ENCODE results near the gene PSTPIP1. TPM values are rescaled to one million over a fixed set of nuclear protein-coding genes. Genes with fewer than 3 reads are reported as not detected.

The PSTPIP1 gene
- total RNA-seq, 1 donor from 2014 or later = 12.4 TPM

DNA sequence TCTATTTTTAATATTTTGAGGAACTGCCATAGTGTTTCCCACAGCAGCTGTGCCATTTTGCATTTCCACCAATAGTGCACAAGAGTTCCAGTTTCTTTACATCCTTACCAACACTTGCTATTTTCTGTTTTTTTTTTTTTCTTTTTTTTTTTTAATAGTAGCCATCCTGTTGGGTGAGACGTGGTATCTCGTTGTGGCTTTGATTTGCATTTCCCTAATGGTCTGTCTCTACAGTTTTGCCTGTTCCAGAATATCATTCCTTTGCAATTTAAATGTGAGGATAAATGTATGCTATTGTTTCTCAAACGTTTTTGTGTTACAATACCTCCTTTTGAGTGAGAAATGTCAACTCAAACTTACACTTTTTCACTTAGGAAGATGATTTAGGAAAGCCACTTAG lies 41.0 kb upstream of the PSTPIP1 start:
- no peaks in the 10 kb centered on the region for H3K36me3 Mint-ChIP-seq (ENCODE audit: unreplicated experiment)
- no peaks in the 10 kb centered on the region for H3K4me1 Mint-ChIP-seq (ENCODE audit: low read depth, unreplicated experiment)
- no peaks in the 10 kb centered on the region for H3K9me3 Mint-ChIP-seq (ENCODE audit: unreplicated experiment)
- TF ChIP-seq, protein P1, sequence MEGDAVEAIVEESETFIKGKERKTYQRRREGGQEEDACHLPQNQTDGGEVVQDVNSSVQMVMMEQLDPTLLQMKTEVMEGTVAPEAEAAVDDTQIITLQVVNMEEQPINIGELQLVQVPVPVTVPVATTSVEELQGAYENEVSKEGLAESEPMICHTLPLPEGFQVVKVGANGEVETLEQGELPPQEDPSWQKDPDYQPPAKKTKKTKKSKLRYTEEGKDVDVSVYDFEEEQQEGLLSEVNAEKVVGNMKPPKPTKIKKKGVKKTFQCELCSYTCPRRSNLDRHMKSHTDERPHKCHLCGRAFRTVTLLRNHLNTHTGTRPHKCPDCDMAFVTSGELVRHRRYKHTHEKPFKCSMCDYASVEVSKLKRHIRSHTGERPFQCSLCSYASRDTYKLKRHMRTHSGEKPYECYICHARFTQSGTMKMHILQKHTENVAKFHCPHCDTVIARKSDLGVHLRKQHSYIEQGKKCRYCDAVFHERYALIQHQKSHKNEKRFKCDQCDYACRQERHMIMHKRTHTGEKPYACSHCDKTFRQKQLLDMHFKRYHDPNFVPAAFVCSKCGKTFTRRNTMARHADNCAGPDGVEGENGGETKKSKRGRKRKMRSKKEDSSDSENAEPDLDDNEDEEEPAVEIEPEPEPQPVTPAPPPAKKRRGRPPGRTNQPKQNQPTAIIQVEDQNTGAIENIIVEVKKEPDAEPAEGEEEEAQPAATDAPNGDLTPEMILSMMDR (IDR thresholded peaks at IDR 0.05; ENCODE audit: partially characterized antibody, unreplicated experiment) = no peak
- H3K27ac Mint-ChIP-seq (ENCODE audit: unreplicated experiment) = no peak overlapping the region
- no peak for DNase-seq
- H3K27me3 Mint-ChIP-seq (ENCODE audit: unreplicated experiment) = no peaks in the 10 kb centered on the region
- H3K4me3 Mint-ChIP-seq (ENCODE audit: unreplicated experiment) = no peak overlapping the region

DNA sequence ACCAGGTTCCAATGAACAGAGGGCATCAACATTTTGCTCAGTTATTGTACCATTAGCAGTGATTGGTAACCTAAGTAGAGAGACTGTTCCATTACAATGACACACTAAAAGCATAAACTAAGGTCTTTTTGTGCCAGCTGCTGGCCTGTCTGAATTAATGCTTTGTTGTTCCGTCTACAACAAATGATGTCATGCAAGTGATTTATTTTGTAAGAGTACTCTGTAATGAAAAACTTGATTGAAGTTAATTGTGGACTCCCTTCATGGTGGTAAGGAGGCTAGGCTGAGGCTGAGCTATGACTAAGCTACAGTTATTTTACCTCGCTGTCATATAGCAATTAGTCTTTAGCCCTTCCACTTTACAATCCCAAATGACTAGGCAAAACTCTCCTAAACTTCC lies 40.2 kb upstream of the PSTPIP1 start:
- Mint-ChIP-seq H3K27ac (ENCODE audit: unreplicated experiment) (no peak overlapping the region), H3K36me3 (ENCODE audit: unreplicated experiment) (no peaks in the 10 kb centered on the region), H3K4me3 (ENCODE audit: unreplicated experiment) (no peak overlapping the region), H3K9me3 (ENCODE audit: unreplicated experiment) (no peaks in the 10 kb centered on the region), H3K4me1 (ENCODE audit: low read depth, unreplicated experiment) (no peaks in the 10 kb centered on the region), H3K27me3 (ENCODE audit: unreplicated experiment) (no peaks in the 10 kb centered on the region)
- TF ChIP-seq, protein P1 (IDR thresholded peaks at IDR 0.05; ENCODE audit: partially characterized antibody, unreplicated experiment) = no peak
- no peak for DNase-seq

- Mint-ChIP-seq H3K4me3 (ENCODE audit: unreplicated experiment) (no peak overlapping the region), H3K27me3 (ENCODE audit: unreplicated experiment) (no peaks in the 10 kb centered on the region), H3K4me1 (ENCODE audit: low read depth, unreplicated experiment) (no peaks in the 10 kb centered on the region), H3K36me3 (ENCODE audit: unreplicated experiment) (no peaks in the 10 kb centered on the region), H3K9me3 (ENCODE audit: unreplicated experiment) (no peaks in the 10 kb centered on the region), H3K27ac (ENCODE audit: unreplicated experiment) (no peak overlapping the region)
- no peak for DNase-seq
- TF ChIP-seq, protein P1 (IDR thresholded peaks at IDR 0.05; ENCODE audit: partially characterized antibody, unreplicated experiment) = no peak
These were observed 33.5 kb upstream of the PSTPIP1 start for GRCh38 chr15:76961268-76962011.

DNA sequence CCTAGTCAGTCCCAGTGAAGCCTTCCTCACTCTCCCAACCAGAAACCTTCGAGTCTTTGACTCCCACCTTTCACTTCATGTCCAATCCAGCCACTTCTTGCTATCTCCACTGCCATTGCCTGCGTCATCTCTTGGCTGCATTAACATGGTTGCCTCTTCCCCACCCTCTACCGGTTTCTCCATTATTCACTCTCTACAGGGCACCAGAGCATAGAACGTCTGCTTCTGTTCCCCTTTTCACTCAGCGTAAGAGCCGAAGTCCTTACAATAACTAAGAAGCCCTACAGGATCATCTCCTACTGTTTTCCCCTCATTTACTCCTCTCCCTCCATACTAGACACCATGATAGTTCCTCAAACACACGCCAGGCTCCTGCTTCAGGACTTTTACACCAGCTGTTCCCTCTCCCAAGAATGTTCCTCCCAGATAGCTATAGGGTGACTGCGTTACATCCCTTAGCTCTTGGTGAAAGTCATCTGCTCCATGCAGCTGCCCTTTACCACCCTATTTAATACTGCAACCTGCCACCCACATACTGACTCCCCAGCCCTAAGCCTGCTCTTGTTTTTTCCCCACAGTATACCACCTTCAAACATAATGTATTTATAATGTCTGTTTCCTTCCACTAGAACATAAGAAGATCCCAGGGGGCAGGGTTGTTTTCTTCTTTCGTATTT lies 32.5 kb upstream of the PSTPIP1 start:
- H3K27ac Mint-ChIP-seq (ENCODE audit: unreplicated experiment) = no peak overlapping the region
- H3K4me1 Mint-ChIP-seq (ENCODE audit: low read depth, unreplicated experiment) = no peaks in the 10 kb centered on the region
- no peaks in the 10 kb centered on the region for H3K9me3 Mint-ChIP-seq (ENCODE audit: unreplicated experiment)
- no peaks in the 10 kb centered on the region for H3K36me3 Mint-ChIP-seq (ENCODE audit: unreplicated experiment)
- H3K27me3 Mint-ChIP-seq (ENCODE audit: unreplicated experiment) = no peaks in the 10 kb centered on the region
- TF ChIP-seq, protein P1 (IDR thresholded peaks at IDR 0.05; ENCODE audit: partially characterized antibody, unreplicated experiment) = no peak
- no peak overlapping the region for H3K4me3 Mint-ChIP-seq (ENCODE audit: unreplicated experiment)
- no peak for DNase-seq

- no peak for DNase-seq
- TF ChIP-seq, protein P1 (IDR thresholded peaks at IDR 0.05; ENCODE audit: partially characterized antibody, unreplicated experiment) = no peak
- Mint-ChIP-seq H3K27ac (ENCODE audit: unreplicated experiment) (no peak overlapping the region), H3K27me3 (ENCODE audit: unreplicated experiment) (no peaks in the 10 kb centered on the region), H3K4me1 (ENCODE audit: low read depth, unreplicated experiment) (no peaks in the 10 kb centered on the region), H3K36me3 (ENCODE audit: unreplicated experiment) (no peaks in the 10 kb centered on the region), H3K9me3 (ENCODE audit: unreplicated experiment) (no peaks in the 10 kb centered on the region), H3K4me3 (ENCODE audit: unreplicated experiment) (no peak overlapping the region)
These were observed 31.3 kb upstream of the PSTPIP1 start for GRCh38 chr15:76963596-76963995.
